Upper lobe of left lung (tissue), 6 donors: ENCODE measurements around the gene TMEM238. TPM values are rescaled to one million over a fixed set of nuclear protein-coding genes. Genes with fewer than 3 reads are reported as not detected.

Experiments used
- ATAC-seq, 2 donors: fragments of 200-7000 bp; cut with Tn5 transposase; one replicate each; pipeline ENCODE4 v1.9.1; 2022; ENCODE audit warnings: mild to moderate bottlenecking in 2 of 2, moderate library complexity in 2 of 2; ENCODE audit not compliant: low FRiP score in 2 of 2
- DNase-seq, 2 donors: peaks; one replicate each; pipeline ENCODE4 v3.0.0-alpha.2; 2019 to 2020
- H3K27ac ChIP-seq, 4 donors: fragments of 200-600 bp; sonication (generic); one replicate each; pipeline ENCODE4 v1.5.1; 2016 to 2019
- H3K27me3 ChIP-seq, 4 donors: fragments of 200-600 bp; sonication (generic); one replicate each; pipeline ENCODE4 v1.5.1; 2017 to 2019
- H3K36me3 ChIP-seq, 4 donors: fragments of 200-600 bp; sonication (generic); one replicate each; pipeline ENCODE4 v1.5.1; 2016 to 2019
- H3K4me1 ChIP-seq, 4 donors: fragments of 200-600 bp; sonication (generic); one replicate each; pipeline ENCODE4 v1.5.1; 2018 to 2019
- H3K4me3 ChIP-seq, 4 donors: fragments of 200-600 bp; sonication (generic); one replicate each; pipeline ENCODE4 v1.5.1; 2017 to 2019; ENCODE audit warnings: mild to moderate bottlenecking in 2 of 4, moderate library complexity in 1 of 4
- H3K9me3 ChIP-seq, 4 donors: fragments of 200-600 bp; sonication (generic); one replicate each; pipeline ENCODE4 v1.5.1; 2018 to 2019
- CTCF ChIP-seq, 6 experiments: fragments of 450-650 bp in 4 of 6; fragments of 200-600 bp in 2 of 6; sonication (generic) in 2 of 6; IDR thresholded peaks; one replicate each; pipeline ENCODE4 v1.5.1; 2016 to 2019; ENCODE audit warnings: antibody characterized with exemption in 6 of 6
- EP300 ChIP-seq, 4 donors: sonication (generic); formaldehyde crosslinking; IDR thresholded peaks; one replicate each; pipeline ENCODE4 v1.5.1; 2017; ENCODE audit warnings: antibody characterized with exemption in 4 of 4, control low read depth in 2 of 4
- POLR2A ChIP-seq, 4 donors: fragments of 450-650 bp; IDR thresholded peaks; one replicate each; pipeline ENCODE4 v1.5.1; 2016 to 2017; ENCODE audit warnings: antibody characterized with exemption in 4 of 4, mild to moderate bottlenecking in 2 of 4
- POLR2AphosphoS5 ChIP-seq, 2 donors: sonication (generic); formaldehyde crosslinking; IDR thresholded peaks; one replicate each; pipeline ENCODE4 v1.5.1; 2017; ENCODE audit warnings: antibody characterized with exemption in 2 of 2
- WGBS, 2 donors: methylation state at CpG; one replicate each; pipeline ENCODE4 v1.1.5; 2017 to 2018; 5-methylcytosine and 5-hydroxymethylcytosine counted together
- total RNA-seq, 6 donors: library from RNA; depleted of rRNA in 4 of 6; stranded (reverse); fragments of >200 nt in 4 of 6; gene quantifications; one replicate each; pipeline versions ENCODE4 v1.1.0 to v1.2.1, GENCODE V29; 2016 to 2021
- donor health status: DM: no; HTN: no; CAD: no; lungs with moderate emphysema.
- donor health status: DM: no; HTN: yes; CAD: no; lungs with severe emphysema.

Gene TMEM238
- total RNA-seq, 6 donors from 2014 or later: 22.0 to 54.6 (median 36.0) TPM

- H3K27ac ChIP-seq: no peak overlapping the region
- no peak for ATAC-seq
- H3K36me3 ChIP-seq: peaks cover 7 to 38% (median 34%) of the 10 kb centered on the region in 4 donors
- no peak overlapping the region for H3K4me3 ChIP-seq
- no peaks in the 10 kb centered on the region for H3K9me3 ChIP-seq
- TF ChIP-seq CTCF (IDR thresholded peaks at IDR 0.05) (no peak), POLR2AphosphoS5 (IDR thresholded peaks at IDR 0.05) (no peak), EP300 (IDR thresholded peaks at IDR 0.05) (no peak), POLR2A (IDR thresholded peaks at IDR 0.05) (no peak)
- no peak for DNase-seq
- H3K4me1 ChIP-seq: peaks cover 8 to 23% (median 12%) of the 10 kb centered on the region in 4 donors
- 74 to 86% methylated on average over 15 to 18 of the region's 18 CpGs for WGBS, 2 donors
- no peaks in the 10 kb centered on the region for H3K27me3 ChIP-seq
Measured at GRCh38 chr19:55392820-55393761, 9.0 kb upstream of the TMEM238 start.

GRCh38 chr19:55391702-55392615 is 7.9 kb upstream of the TMEM238 start:
- WGBS, 2 donors: 79 to 80% methylated on average over 18 of the region's 18 CpGs
- no peak for TF ChIP-seq POLR2AphosphoS5 (IDR thresholded peaks at IDR 0.05)
- TF ChIP-seq EP300 (IDR thresholded peaks at IDR 0.05): no peak
- no peak for DNase-seq
- Histone ChIP-seq H3K4me3 (no peak overlapping the region), H3K9me3 (no peaks in the 10 kb centered on the region), H3K36me3 (peaks cover 12 to 48% (median 41%) of the 10 kb centered on the region in 4 donors), H3K27ac (no peak overlapping the region), H3K27me3 (no peaks in the 10 kb centered on the region), H3K4me1 (peaks cover 19 to 34% (median 23%) of the 10 kb centered on the region in 4 donors)
- no peak for ATAC-seq

GRCh38 chr19:55391191-55391670 is 7.1 kb upstream of the TMEM238 start:
- TF ChIP-seq POLR2A (IDR thresholded peaks at IDR 0.05): no peak
- no peak for TF ChIP-seq CTCF (IDR thresholded peaks at IDR 0.05)
- TF ChIP-seq EP300 (IDR thresholded peaks at IDR 0.05): no peak
- Histone ChIP-seq H3K4me3 (no peak overlapping the region), H3K27me3 (no peaks in the 10 kb centered on the region), H3K9me3 (no peaks in the 10 kb centered on the region), H3K4me1 (peaks cover 24 to 40% (median 28%) of the 10 kb centered on the region in 4 donors), H3K27ac (no peak overlapping the region), H3K36me3 (peaks cover 12 to 54% (median 41%) of the 10 kb centered on the region in 4 donors)
- DNase-seq (no peak), ATAC-seq (no peak)
- 89 to 96% methylated on average over 3 to 12 of the region's 12 CpGs for WGBS, 2 donors

- H3K9me3 ChIP-seq: no peaks in the 10 kb centered on the region
- 83% methylated on average over 6 to 7 of the region's 7 CpGs for WGBS, 2 donors
- no peak for TF ChIP-seq POLR2A (IDR thresholded peaks at IDR 0.05)
- TF ChIP-seq POLR2AphosphoS5 (IDR thresholded peaks at IDR 0.05): no peak
- no peak for TF ChIP-seq CTCF (IDR thresholded peaks at IDR 0.05)
- TF ChIP-seq EP300 (IDR thresholded peaks at IDR 0.05): no peak
- no peak for ATAC-seq
- H3K4me3 ChIP-seq: no peak overlapping the region
- DNase-seq: no peak
- H3K27ac ChIP-seq: no peak overlapping the region
- H3K27me3 ChIP-seq: no peaks in the 10 kb centered on the region
- H3K4me1 ChIP-seq: peaks cover 24 to 40% (median 28%) of the 10 kb centered on the region in 4 donors
- H3K36me3 ChIP-seq: peaks cover 12 to 54% (median 41%) of the 10 kb centered on the region in 4 donors
Measured at GRCh38 chr19:55390461-55390880, 6.4 kb upstream of the TMEM238 start.
